HFFc6 (cell line): ENCODE measurements around the gene ARHGAP9. TPM values are rescaled to one million over a fixed set of nuclear protein-coding genes. Genes with fewer than 3 reads are reported as not detected.

ENCODE experiments used
- DNase-seq: peaks from one replicate; pipeline ENCODE4 v3.0.0-alpha.2; 2018
- H3K27ac Mint-ChIP-seq: 2 replicates; pipeline ENCODE4 v1.8.0; 2020; ENCODE audit warnings: mild to moderate bottlenecking, mixed read lengths
- H3K27me3 Mint-ChIP-seq: 2 replicates; pipeline ENCODE4 v1.8.0; 2021; ENCODE audit warnings: mild to moderate bottlenecking, moderate library complexity, mixed read lengths; ENCODE audit not compliant: insufficient read depth
- H3K36me3 Mint-ChIP-seq: 2 replicates; pipeline ENCODE4 v1.8.0; 2021; ENCODE audit warnings: low read depth, mixed read lengths
- H3K4me1 Mint-ChIP-seq: 2 replicates; pipeline ENCODE4 v1.8.0; 2020; ENCODE audit warnings: low read depth, mixed read lengths
- H3K4me3 Mint-ChIP-seq: 2 replicates; pipeline ENCODE4 v1.8.0; 2020; ENCODE audit warnings: mild to moderate bottlenecking, moderate library complexity, mixed read lengths
- H3K9me3 Mint-ChIP-seq: 2 replicates; pipeline ENCODE4 v1.8.0; 2020; ENCODE audit warnings: mild to moderate bottlenecking, mixed read lengths
- total RNA-seq, 6 experiments: library from RNA; stranded (reverse); fragmentation: NEBNext Ultra II Directional; extraction: Animal tissue kit (Norgen Biotek cat#: 25700); gene quantifications; 2 replicates in 1 of 6; 3 replicates in 5 of 6; pipeline ENCODE4 v1.2.3, GENCODE V29; 2021
- TF ChIP-seq, protein P1 (sequence below): fragments of 200-600 bp; sonication (generic); IDR thresholded peaks from 2 replicates; pipeline ENCODE4 v1.5.0; 2021; ENCODE audit warnings: antibody characterized with exemption, mild to moderate bottlenecking

The ARHGAP9 gene
- total RNA-seq, 6 experiments from 2014 or later: 0.11 to 0.85 (median 0.21) TPM; not detected in 1

DNA sequence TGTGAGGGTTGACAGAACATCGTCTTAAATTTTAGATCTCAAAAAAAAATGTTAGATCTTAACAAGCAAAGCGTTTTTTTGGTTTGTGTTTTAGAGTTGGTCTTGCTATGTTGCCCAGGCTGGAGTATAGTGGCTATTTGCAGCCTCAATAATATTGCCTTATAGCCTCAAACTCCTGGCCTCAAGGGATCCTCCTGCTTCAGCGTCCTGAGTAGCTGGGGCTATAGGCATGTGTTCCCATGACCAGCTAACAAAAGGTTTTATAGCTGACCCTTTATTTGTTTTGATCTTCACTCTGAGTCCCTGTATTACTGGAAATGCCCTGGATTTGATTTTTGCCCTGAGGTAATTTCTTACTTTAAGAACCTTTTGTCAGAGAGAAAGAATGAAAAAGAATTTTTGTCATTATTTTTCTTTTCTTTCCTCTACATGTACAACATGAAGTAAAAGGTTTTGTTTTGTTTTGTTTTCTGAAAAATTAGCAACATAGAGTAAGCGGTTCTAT, 39.9 kb downstream of the ARHGAP9 start:
- DNase-seq: no peak
- Mint-ChIP-seq H3K4me1 (no peaks in the 10 kb centered on the region), H3K27me3 (peaks cover 6% of the 10 kb centered on the region; the same call in 1 of the 2 replicates), H3K36me3 (peaks cover 10% of the 10 kb centered on the region), H3K9me3 (peaks cover 11% of the 10 kb centered on the region), H3K4me3 (no peak overlapping the region), H3K27ac (no peak overlapping the region)
- TF ChIP-seq, protein P1, sequence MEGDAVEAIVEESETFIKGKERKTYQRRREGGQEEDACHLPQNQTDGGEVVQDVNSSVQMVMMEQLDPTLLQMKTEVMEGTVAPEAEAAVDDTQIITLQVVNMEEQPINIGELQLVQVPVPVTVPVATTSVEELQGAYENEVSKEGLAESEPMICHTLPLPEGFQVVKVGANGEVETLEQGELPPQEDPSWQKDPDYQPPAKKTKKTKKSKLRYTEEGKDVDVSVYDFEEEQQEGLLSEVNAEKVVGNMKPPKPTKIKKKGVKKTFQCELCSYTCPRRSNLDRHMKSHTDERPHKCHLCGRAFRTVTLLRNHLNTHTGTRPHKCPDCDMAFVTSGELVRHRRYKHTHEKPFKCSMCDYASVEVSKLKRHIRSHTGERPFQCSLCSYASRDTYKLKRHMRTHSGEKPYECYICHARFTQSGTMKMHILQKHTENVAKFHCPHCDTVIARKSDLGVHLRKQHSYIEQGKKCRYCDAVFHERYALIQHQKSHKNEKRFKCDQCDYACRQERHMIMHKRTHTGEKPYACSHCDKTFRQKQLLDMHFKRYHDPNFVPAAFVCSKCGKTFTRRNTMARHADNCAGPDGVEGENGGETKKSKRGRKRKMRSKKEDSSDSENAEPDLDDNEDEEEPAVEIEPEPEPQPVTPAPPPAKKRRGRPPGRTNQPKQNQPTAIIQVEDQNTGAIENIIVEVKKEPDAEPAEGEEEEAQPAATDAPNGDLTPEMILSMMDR: no peak

DNA sequence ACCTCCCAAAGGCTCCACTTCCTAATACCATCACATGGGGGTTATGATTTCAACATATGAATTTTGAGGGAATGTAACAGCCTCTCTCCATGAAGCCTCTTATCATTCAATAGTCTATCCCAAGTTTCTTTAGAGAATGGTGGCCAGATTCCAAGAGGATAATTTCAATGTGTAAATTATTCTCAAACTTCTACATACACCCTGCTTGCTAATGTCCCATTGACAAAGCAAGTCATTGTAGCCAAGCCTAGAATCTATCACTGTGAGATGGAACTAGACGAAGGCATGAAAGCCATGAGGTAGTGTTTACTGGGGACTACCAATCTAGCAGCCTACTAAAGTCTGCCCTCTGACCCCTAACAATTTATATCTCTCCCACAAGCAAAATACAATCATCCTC, 41.3 kb downstream of the ARHGAP9 start:
- DNase-seq: no peak
- H3K27ac Mint-ChIP-seq: no peak overlapping the region
- H3K9me3 Mint-ChIP-seq: peaks cover 11% of the 10 kb centered on the region
- TF ChIP-seq, protein P1: no peak
- H3K36me3 Mint-ChIP-seq: peaks cover 10% of the 10 kb centered on the region
- H3K4me3 Mint-ChIP-seq: no peak overlapping the region
- peaks cover 6% of the 10 kb centered on the region; the same call in 1 of the 2 replicates for H3K27me3 Mint-ChIP-seq
- no peaks in the 10 kb centered on the region for H3K4me1 Mint-ChIP-seq

DNA sequence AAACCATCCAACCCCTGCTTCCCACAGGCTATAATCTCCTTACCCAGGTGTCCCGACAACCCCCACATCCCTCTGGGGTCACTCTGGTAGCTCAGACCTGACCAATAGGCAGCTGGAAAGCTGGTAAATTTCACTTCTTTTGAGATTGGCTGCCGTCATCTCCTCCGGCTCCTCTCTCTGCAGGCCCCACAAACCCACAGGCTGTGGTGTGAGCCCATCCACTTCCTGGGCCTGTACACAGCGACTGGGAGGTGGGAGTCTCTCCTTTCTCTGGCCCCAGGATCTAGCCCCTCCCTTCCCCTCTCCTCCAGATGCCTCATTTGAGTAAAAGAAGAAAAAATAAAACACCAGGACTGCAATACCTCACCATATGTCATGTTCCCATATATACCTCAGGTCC, 44.4 kb downstream of the ARHGAP9 start:
- DNase-seq: no peak
- Mint-ChIP-seq H3K27me3 (peaks cover 4% of the 10 kb centered on the region; the same call in 1 of the 2 replicates), H3K9me3 (no peaks in the 10 kb centered on the region), H3K27ac (no peak overlapping the region), H3K4me3 (no peak overlapping the region), H3K36me3 (no peaks in the 10 kb centered on the region), H3K4me1 (peaks cover 8% of the 10 kb centered on the region)
- TF ChIP-seq, protein P1: no peak

DNA sequence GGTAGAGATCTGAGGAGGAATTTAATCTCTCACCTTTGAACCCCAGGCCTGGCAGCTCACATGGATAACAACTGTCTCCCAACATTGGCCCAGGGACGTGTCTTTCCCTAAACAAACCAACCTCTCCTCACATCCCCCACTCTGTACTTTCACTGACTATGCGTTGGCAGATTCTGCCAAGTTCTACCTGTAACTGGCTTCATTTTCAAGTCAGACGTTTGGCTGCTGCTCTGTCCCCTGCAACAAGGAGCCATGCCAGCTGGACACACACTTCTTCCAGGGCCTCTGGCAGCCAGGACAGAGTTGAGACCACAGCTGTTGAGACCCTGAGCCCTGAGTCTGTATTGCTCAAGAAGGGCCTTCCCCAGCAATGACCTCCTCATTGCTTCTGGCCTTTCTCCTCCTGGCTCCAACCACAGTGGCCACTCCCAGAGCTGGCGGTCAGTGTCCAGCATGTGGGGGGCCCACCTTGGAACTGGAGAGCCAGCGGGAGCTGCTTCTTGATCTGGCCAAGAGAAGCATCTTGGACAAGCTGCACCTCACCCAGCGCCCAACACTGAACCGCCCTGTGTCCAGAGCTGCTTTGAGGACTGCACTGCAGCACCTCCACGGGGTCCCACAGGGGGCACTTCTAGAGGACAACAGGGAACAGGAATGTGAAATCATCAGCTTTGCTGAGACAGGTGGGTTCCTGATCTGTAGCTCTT, 45.0 kb downstream of the ARHGAP9 start, which contains the start of gene INHBC:
INHBC (plus strand) TSS at position 268 of the 707 bp plus-strand sequence; CDS start at position 371, 103 bp downstream.
- Mint-ChIP-seq H3K36me3 (no peaks in the 10 kb centered on the region), H3K27ac (no peak within 1 kb of the TSS), H3K9me3 (no peaks in the 10 kb centered on the region), H3K4me3 (no peak within 1 kb of the TSS), H3K4me1 (peaks cover 13% of the 10 kb centered on the region), H3K27me3 (peaks cover under 1% of the 10 kb centered on the region; the same call in 1 of the 2 replicates)
- DNase-seq: no peak
- TF ChIP-seq, protein P1: no peak

DNA sequence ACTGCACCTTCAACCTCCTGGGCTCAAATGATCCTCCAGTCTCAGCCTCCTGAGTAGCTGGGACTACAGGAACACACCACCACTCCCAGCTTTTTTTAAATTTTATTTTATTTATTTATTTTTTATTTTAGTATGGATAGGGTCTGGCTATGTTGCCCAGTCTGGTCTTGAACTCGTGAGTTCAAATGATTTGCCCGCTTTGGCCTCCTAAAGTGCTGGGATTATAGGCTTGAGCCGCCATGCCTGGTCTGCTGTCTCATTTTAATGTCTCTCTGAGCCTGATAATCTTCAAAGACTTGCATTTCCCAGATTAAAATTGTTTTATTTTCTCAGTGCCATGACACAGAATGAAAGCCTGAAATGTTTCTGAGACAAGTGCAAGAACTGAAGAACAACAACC, 46.3 kb downstream of the ARHGAP9 start:
- Mint-ChIP-seq H3K36me3 (no peaks in the 10 kb centered on the region), H3K27me3 (no peaks in the 10 kb centered on the region; the same call in 1 of the 2 replicates), H3K4me3 (no peak overlapping the region), H3K27ac (no peak overlapping the region), H3K4me1 (peaks cover 22% of the 10 kb centered on the region), H3K9me3 (no peaks in the 10 kb centered on the region)
- TF ChIP-seq, protein P1: no peak
- no peak for DNase-seq
